Gastroesophageal sphincter (tissue), 4 donors: Measurements from ENCODE around the gene LAMA3. TPM values are rescaled to one million over a fixed set of nuclear protein-coding genes. Genes with fewer than 3 reads are reported as not detected.

Experiments used
- ATAC-seq: fragments of 150-250 bp; one replicate; pipeline ENCODE4 v1.9.1; 2016; ENCODE audit warnings: mild to moderate bottlenecking, moderate library complexity
- H3K27ac ChIP-seq, 4 donors: fragments of 200-600 bp; sonication (generic) in 3 of 4; 1 replicate in 3 of 4; 2 replicates in 1 of 4; pipeline ENCODE4 v1.5.1; 2016 to 2019
- H3K27me3 ChIP-seq: fragments of 200-600 bp; sonication (generic); one replicate; pipeline ENCODE4 v1.5.1; 2019
- H3K36me3 ChIP-seq, 2 donors: fragments of 200-600 bp; sonication (generic); one replicate each; pipeline ENCODE4 v1.5.1; 2019; ENCODE audit warnings: control low read depth in 1 of 2
- H3K4me1 ChIP-seq, 3 donors: fragments of 200-600 bp; sonication (generic); 1 replicate in 2 of 3; 2 replicates in 1 of 3; pipeline ENCODE4 v1.5.1; 2016 to 2019; ENCODE audit warnings: control low read depth in 2 of 3
- H3K4me3 ChIP-seq, 2 donors: fragments of 200-600 bp; sonication (generic); one replicate each; pipeline ENCODE4 v1.5.1; 2019; ENCODE audit warnings: mild to moderate bottlenecking in 1 of 2, moderate library complexity in 1 of 2
- H3K9me3 ChIP-seq, 3 donors: fragments of 200-600 bp; sonication (generic); one replicate each; pipeline ENCODE4 v1.5.1; 2017 to 2019; ENCODE audit warnings: control low read depth in 2 of 3
- CTCF ChIP-seq, 4 experiments: fragments of 200-600 bp in 2 of 4; fragments of 450-650 bp in 2 of 4; sonication (generic) in 1 of 4; IDR thresholded peaks; one replicate each; pipeline ENCODE4 v1.5.1; 2017 to 2019; ENCODE audit warnings: antibody characterized with exemption in 4 of 4, mild to moderate bottlenecking in 2 of 4, moderate library complexity in 2 of 4
- EP300 ChIP-seq: sonication (generic); formaldehyde crosslinking; IDR thresholded peaks from one replicate; pipeline ENCODE4 v1.6.1; 2017; ENCODE audit warnings: antibody characterized with exemption, mild to moderate bottlenecking
- POLR2A ChIP-seq, 2 donors: fragments of 450-650 bp; IDR thresholded peaks; one replicate each; pipeline ENCODE4 v1.6.1; 2017; ENCODE audit warnings: antibody characterized with exemption in 2 of 2, mild to moderate bottlenecking in 2 of 2, moderate library complexity in 1 of 2
- POLR2AphosphoS5 ChIP-seq: sonication (generic); formaldehyde crosslinking; IDR thresholded peaks from one replicate; pipeline ENCODE4 v1.6.1; 2017; ENCODE audit warnings: antibody characterized with exemption
- WGBS, 2 donors: methylation state at CpG; one replicate each; pipeline ENCODE4 v1.1.5; 2018; ENCODE audit warnings: low coverage in 1 of 2; 5-methylcytosine and 5-hydroxymethylcytosine counted together
- total RNA-seq, 4 donors: library from RNA; depleted of rRNA; stranded (reverse); fragments of >200 nt; gene quantifications; one replicate each; pipeline ENCODE4 v1.1.0, GENCODE V29; 2016

Gene LAMA3
- total RNA-seq, 4 donors from 2014 or later, result 8.3 to 13.5 (median 9.5) TPM

GRCh38 chr18:23945416-23946079 lies 256.3 kb downstream of the LAMA3 start:
- no peak overlapping the region for H3K4me3 ChIP-seq
- ATAC-seq, result no peak
- peak overlapping the region in 3 of 4 donors; percentile 74 to 78 (median 78) for H3K27ac ChIP-seq

GRCh38 chr18:23949863-23950262 lies 260.6 kb downstream of the LAMA3 start:
- peaks cover 0 to 6% (median 0%) of the 10 kb centered on the region in 3 donors for H3K4me1 ChIP-seq
- no peaks in the 10 kb centered on the region for H3K9me3 ChIP-seq
- 81 to 83% methylated on average over 4 to 5 of the region's 5 CpGs for WGBS, 2 donors
- no peaks in the 10 kb centered on the region for H3K36me3 ChIP-seq
- no peak overlapping the region for H3K27ac ChIP-seq
- no peak overlapping the region for H3K4me3 ChIP-seq
- no peak for ATAC-seq
- no peaks in the 10 kb centered on the region for H3K27me3 ChIP-seq
- no peak for TF ChIP-seq CTCF (IDR thresholded peaks at IDR 0.05)
- TF ChIP-seq POLR2A (IDR thresholded peaks at IDR 0.05), result no peak
- no peak for TF ChIP-seq POLR2AphosphoS5
- no peak for TF ChIP-seq EP300

More at GRCh38 chr18:23945416-23946079, 256.3 kb downstream of the LAMA3 start:
- H3K27me3 ChIP-seq, result no peaks in the 10 kb centered on the region
- H3K4me1 ChIP-seq, result peaks cover 0 to 17% (median 0%) of the 10 kb centered on the region in 3 donors
- 78 to 93% methylated on average over 6 of the region's 7 CpGs for whole genome bisulfite sequencing, 2 donors
- no peaks in the 10 kb centered on the region for H3K36me3 ChIP-seq
- TF ChIP-seq POLR2A (IDR thresholded peaks at IDR 0.05) (no peak), EP300 (no peak), POLR2AphosphoS5 (no peak), CTCF (IDR thresholded peaks at IDR 0.05) (no peak)
- no peaks in the 10 kb centered on the region for H3K9me3 ChIP-seq

- no peak overlapping the region for H3K4me3 ChIP-seq
- no peaks in the 10 kb centered on the region for H3K27me3 ChIP-seq
- TF ChIP-seq POLR2A (IDR thresholded peaks at IDR 0.05), result no peak
- TF ChIP-seq EP300, result no peak
- no peak for TF ChIP-seq CTCF (IDR thresholded peaks at IDR 0.05)
- no peak for TF ChIP-seq POLR2AphosphoS5
- no peaks in the 10 kb centered on the region for H3K4me1 ChIP-seq
- H3K27ac ChIP-seq, result no peak overlapping the region
- no peaks in the 10 kb centered on the region for H3K36me3 ChIP-seq
- H3K9me3 ChIP-seq, result no peaks in the 10 kb centered on the region
- WGBS, 2 donors, result 88 to 98% methylated on average over 1 to 3 of the region's 3 CpGs
- ATAC-seq, result no peak
Observed at GRCh38 chr18:23950644-23951043, 261.4 kb downstream of the LAMA3 start.

- Histone ChIP-seq H3K9me3 (no peaks in the 10 kb centered on the region), H3K36me3 (no peaks in the 10 kb centered on the region), H3K27ac (no peak overlapping the region), H3K4me3 (no peak overlapping the region), H3K4me1 (no peaks in the 10 kb centered on the region), H3K27me3 (no peaks in the 10 kb centered on the region)
- WGBS, 2 donors, result 77% methylated on average over 5 of the region's 5 CpGs; no CpG with 5 or more reads in 1 of the 2 donors
- no peak for ATAC-seq
- no peak for TF ChIP-seq POLR2A (IDR thresholded peaks at IDR 0.05)
- TF ChIP-seq EP300, result no peak
Observed at GRCh38 chr18:23951206-23951605, 262.0 kb downstream of the LAMA3 start.

GRCh38 chr18:23953984-23954383 lies 264.7 kb downstream of the LAMA3 start:
- Histone ChIP-seq H3K36me3 (no peaks in the 10 kb centered on the region), H3K27me3 (no peaks in the 10 kb centered on the region), H3K27ac (no peak overlapping the region), H3K4me1 (peaks cover 0 to 13% (median 0%) of the 10 kb centered on the region in 3 donors), H3K9me3 (no peaks in the 10 kb centered on the region), H3K4me3 (no peak overlapping the region)
- TF ChIP-seq CTCF (IDR thresholded peaks at IDR 0.05) (no peak), POLR2A (IDR thresholded peaks at IDR 0.05) (no peak), POLR2AphosphoS5 (no peak), EP300 (no peak)
- 78% methylated on average over 2 of the region's 2 CpGs; no CpG with 5 or more reads in 1 of the 2 donors for WGBS, 2 donors
- ATAC-seq, result no peak
